Heart right ventricle (tissue), 16 donors: ENCODE data around the gene PSKH1. TPM values are rescaled to one million over a fixed set of nuclear protein-coding genes. Genes with fewer than 3 reads are reported as not detected.

Source experiments
- ATAC-seq, 8 donors: fragments of 200-7000 bp; cut with Tn5 transposase; one replicate each; pipeline ENCODE4 v1.9.1; 2020; ENCODE audit warnings: mild to moderate bottlenecking in 8 of 8, moderate library complexity in 8 of 8, moderate number of reproducible peaks in 1 of 8
- DNase-seq, 2 donors: peaks; one replicate each; pipeline ENCODE4 v3.0.0-alpha.2; 2020
- H3K27ac ChIP-seq, 10 donors: fragments of 200-600 bp; sonication (generic) in 2 of 10; one replicate each; pipeline versions ENCODE4 v1.5.0 to v1.8.0; 2020 to 2022; ENCODE audit warnings: mild to moderate bottlenecking in 3 of 10
- H3K27me3 ChIP-seq, 7 donors: fragments of 200-600 bp; one replicate each; pipeline ENCODE4 v1.8.0; 2021 to 2022; ENCODE audit warnings: mild to moderate bottlenecking in 2 of 7
- H3K36me3 ChIP-seq, 9 donors: fragments of 200-600 bp; sonication (generic) in 1 of 9; one replicate each; pipeline versions ENCODE4 v1.5.0 to v1.8.0; 2020 to 2022; ENCODE audit warnings: mild to moderate bottlenecking in 2 of 9
- H3K4me1 ChIP-seq, 9 donors: fragments of 200-600 bp; sonication (generic) in 1 of 9; one replicate each; pipeline versions ENCODE4 v1.5.0 to v1.8.0; 2020 to 2022; ENCODE audit warnings: mild to moderate bottlenecking in 4 of 9
- H3K4me3 ChIP-seq, 10 donors: fragments of 200-600 bp; sonication (generic) in 2 of 10; one replicate each; pipeline versions ENCODE4 v1.5.0 to v1.8.0; 2020 to 2022; ENCODE audit warnings: mild to moderate bottlenecking in 7 of 10, moderate library complexity in 2 of 10
- H3K9me3 ChIP-seq, 11 donors: fragments of 200-600 bp in 10 of 11; sonication (generic) in 2 of 11; one replicate each; pipeline versions ENCODE4 v1.5.0 to v1.8.0; 2013 to 2022; ENCODE audit warnings: mild to moderate bottlenecking in 2 of 11, control low read depth in 1 of 11, moderate library complexity in 1 of 11
- CTCF ChIP-seq, 9 donors: fragments of 200-600 bp; sonication (generic) in 2 of 9; IDR thresholded peaks; one replicate each; pipeline versions ENCODE4 v1.5.0 to v1.8.0; 2021 to 2022; ENCODE audit warnings: antibody characterized with exemption in 9 of 9, mild to moderate bottlenecking in 5 of 9, moderate library complexity in 1 of 9
- WGBS, 2 donors: extraction: QIAGEN DNeasy Blood & Tissue Kit; methylation state at CpG; one replicate each; pipeline ENCODE4 v1.1.7; 2013; ENCODE audit warnings: inconsistent platforms in 1 of 2; 5-methylcytosine and 5-hydroxymethylcytosine counted together
- intact Hi-C, 10 donors: fragments of 100-400 bp; cut with DNase I; formaldehyde crosslinking; loops; one replicate each; pipeline versions ENCODE4 v1.11.1 to v1.14.2; 2022
- polyA plus RNA-seq, 2 donors: library from polyadenylated mRNA; stranded (reverse); fragments of 200-250 nt; gene quantifications; one replicate each; pipeline ENCODE4 v1.2.3, GENCODE V29; 2013
- total RNA-seq, 10 donors: library from RNA; stranded (reverse); fragmentation: NEBNext Ultra II Directional in 3 of 10; extraction: Animal tissue kit (Norgen Biotek cat#: 25700) in 3 of 10; gene quantifications; one replicate each; pipeline versions ENCODE4 v1.2.1 to v1.2.4, GENCODE V29; 2021 to 2023
- donor health status: Arrhythmogenic right ventricular cardiomyopathy.
- donor health status: ischemic (EF 13 %, LVEDD 7.1; RV severe dilation, severe dysfunction).
- donor health status: healthy with polysubstance abuse.
- donor health status: DM: no; HTN: yes; CAD: no.
- donor health status: DM: no; HTN: no; CAD: no.
- donor health status: ischemic (EF 25% LVEDD 6.9; RV normal size, moderate dysfunction).
- donor health status: ischemic (EF 25% LVEDD 5.7; RV mildly dilated, moderate dysfunction).
- donor health status: healthy.
- donor health status: DM: yes; HTN: yes; CAD: no.
- donor health status: Ischemic cardiomyopathy.
- donor health status: ischemic (EF 35%, LVEDD 5.7; RV mildly dilated, moderate dysfunction).
- donor health status: nonischemic (EF 11% LVEDD 7.7; RV severe dilation, severe dysfunction).
- donor health status: DM: yes; HTN: yes; CAD: no.
- donor health status: PGD.
- donor health status: ischemic (EF 29% LVEDD 5.4; RV normal size, mild dysfunction).
- donor health status: nonischemic (EF 23%, LVEDD 6.1; RV moderate dilation, normal function).

The PSKH1 gene
- total and polyA plus RNA-seq, 12 donors: 15.7 to 24.5 (median 20.5) TPM

DNA sequence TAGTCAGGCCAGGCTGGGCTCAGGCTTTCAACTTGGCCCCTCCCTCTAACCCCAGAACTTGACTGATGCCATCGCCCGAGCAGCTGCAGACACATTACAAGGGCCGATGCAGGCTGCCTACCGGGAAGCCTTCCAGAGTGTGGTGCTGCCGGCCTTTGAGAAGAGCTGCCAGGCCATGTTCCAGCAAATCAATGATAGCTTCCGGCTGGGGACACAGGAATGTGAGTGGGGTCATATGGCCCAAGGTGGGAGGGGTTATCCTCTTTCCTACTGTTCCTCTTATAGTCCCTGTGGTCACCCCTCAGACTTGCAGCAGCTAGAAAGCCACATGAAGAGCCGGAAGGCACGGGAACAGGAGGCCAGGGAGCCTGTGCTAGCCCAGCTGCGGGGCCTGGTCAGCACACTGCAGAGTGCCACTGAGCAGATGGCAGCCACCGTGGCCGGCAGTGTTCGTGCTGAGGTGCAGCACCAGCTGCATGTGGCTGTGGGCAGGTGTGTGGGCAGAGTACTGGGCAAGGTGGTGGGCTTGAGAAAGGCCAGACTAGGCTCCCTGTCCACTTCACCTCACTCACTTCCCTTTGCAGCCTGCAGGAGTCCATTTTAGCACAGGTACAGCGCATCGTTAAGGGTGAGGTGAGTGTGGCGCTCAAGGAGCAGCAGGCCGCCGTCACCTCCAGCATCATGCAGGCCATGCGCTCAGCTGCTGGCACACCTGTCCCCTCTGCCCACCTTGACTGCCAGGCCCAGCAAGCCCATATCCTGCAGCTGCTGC lies 10.5 kb upstream of the PSKH1 start:
- ATAC-seq (peak; percentile 43 to 82 (median 74)), DNase-seq (peak; percentile 64 to 78)
- Histone ChIP-seq H3K4me1 (peaks cover 19 to 55% (median 25%) of the 10 kb centered on the region in 9 donors), H3K36me3 (peaks cover 6 to 94% (median 65%) of the 10 kb centered on the region in 9 donors), H3K9me3 (no peaks in the 10 kb centered on the region), H3K4me3 (no peak overlapping the region), H3K27me3 (no peaks in the 10 kb centered on the region), H3K27ac (peak overlapping the region; percentile 44 to 92 (median 88))
- 52 to 65% methylated on average over 18 of the region's 18 CpGs for WGBS, 2 donors
- intact Hi-C loops: loop anchor here in 9 of 10 donors (2.0 to 5.0 kb wide), 5 partner anchors 35 to 160 kb away; partner anchors contain the start of genes DDX28 (in 1 of the 9) and DUS2 (in 1 of the 9)
- TF ChIP-seq CTCF (IDR thresholded peaks at IDR 0.05): peak in 4 of 9 donors; percentile 15 to 33 (median 28)

DNA sequence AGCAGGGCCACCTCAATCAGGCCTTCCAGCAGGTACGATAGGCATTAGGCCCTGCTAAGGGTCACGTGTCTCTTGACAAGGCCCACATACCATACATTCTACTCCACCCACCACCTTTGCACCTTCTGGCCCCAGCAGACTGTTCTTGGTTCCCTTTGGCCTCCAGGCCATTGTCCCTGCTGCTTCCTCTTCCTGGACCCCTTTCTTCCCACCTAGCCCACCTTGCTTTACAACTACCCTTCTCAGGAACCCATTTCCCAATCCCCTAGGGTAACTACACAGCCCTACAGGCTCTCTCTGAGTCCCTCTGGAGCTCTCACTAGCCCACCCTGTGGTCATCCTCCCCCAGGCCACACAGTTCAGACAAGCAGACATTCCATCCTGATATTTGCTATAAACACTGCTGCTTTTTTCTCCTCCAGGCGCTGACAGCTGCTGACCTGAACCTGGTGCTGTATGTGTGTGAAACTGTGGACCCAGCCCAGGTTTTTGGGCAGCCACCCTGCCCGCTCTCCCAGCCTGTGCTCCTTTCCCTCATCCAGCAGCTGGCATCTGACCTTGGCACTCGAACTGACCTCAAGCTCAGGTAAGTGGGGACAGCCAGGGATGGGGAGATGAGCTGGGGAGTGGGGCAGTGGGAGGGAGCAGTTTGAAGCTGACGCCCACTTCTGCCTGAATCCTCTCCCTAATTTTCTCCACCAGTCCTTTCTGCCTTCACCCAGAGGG lies 9.7 kb upstream of the PSKH1 start:
- H3K4me1 ChIP-seq: peaks cover 19 to 55% (median 25%) of the 10 kb centered on the region in 9 donors
- peak overlapping the region in 9 of 10 donors; percentile 66 to 91 (median 88) for H3K27ac ChIP-seq
- TF ChIP-seq CTCF (IDR thresholded peaks at IDR 0.05): peak in 1 of 9 donors; percentile 76
- H3K9me3 ChIP-seq: no peaks in the 10 kb centered on the region
- no peak for DNase-seq
- intact Hi-C loops: loop anchor here in 9 of 10 donors (2.0 to 5.0 kb wide), 5 partner anchors 34 to 159 kb away; partner anchors contain the start of genes DDX28 (in 1 of the 9) and DUS2 (in 1 of the 9)
- 71 to 79% methylated on average over 6 of the region's 6 CpGs for WGBS, 2 donors
- no peak overlapping the region for H3K4me3 ChIP-seq
- no peaks in the 10 kb centered on the region for H3K27me3 ChIP-seq
- peaks cover under 1 to 86% (median 58%) of the 10 kb centered on the region in 9 donors for H3K36me3 ChIP-seq
- no peak for ATAC-seq

GRCh38 chr16:67883872-67884261 lies 9.2 kb upstream of the PSKH1 start:
- H3K4me1 ChIP-seq: peaks cover 19 to 55% (median 25%) of the 10 kb centered on the region in 9 donors
- WGBS, 2 donors: 60 to 67% methylated on average over 11 of the region's 11 CpGs

More at GRCh38 chr16:67883872-67884261, 9.2 kb upstream of the PSKH1 start:
- ATAC-seq: peak in 7 of 8 donors; percentile 27 to 75 (median 48)
- peak; percentile 36 to 70 for DNase-seq
- intact Hi-C loops: loop anchor here in 9 of 10 donors (2.0 to 5.0 kb wide), 6 partner anchors 33 to 159 kb away; partner anchors contain the start of genes DDX28 (in 1 of the 9) and DUS2 (in 1 of the 9)
- H3K27me3 ChIP-seq: no peaks in the 10 kb centered on the region
- H3K4me3 ChIP-seq: no peak overlapping the region
- peak overlapping the region in 7 of 10 donors; percentile 18 to 91 (median 80) for H3K27ac ChIP-seq
- H3K36me3 ChIP-seq: peaks cover 0 to 81% (median 52%) of the 10 kb centered on the region in 9 donors
- H3K9me3 ChIP-seq: no peaks in the 10 kb centered on the region
- peak; percentile 17 to 91 (median 87) for TF ChIP-seq CTCF (IDR thresholded peaks at IDR 0.05)
